GM18519 (cell line): ENCODE data around the gene PPP3R2.
"Not testable (repeated sequence)": the region's sequence is repeated elsewhere in the genome, so short reads cannot be mapped to it uniquely, and the experiment has no call there.

Source experiments
- ATAC-seq: cut with Tn5 transposase; IDR thresholded peaks from one replicate; pipeline ENCODE4 v1.9.1; 2021; ENCODE audit warnings: mild to moderate bottlenecking, moderate library complexity; ENCODE audit not compliant: unreplicated experiment, low FRiP score

Gene PPP3R2

GRCh38 chr9:101590901-101591300 is 3.9 kb downstream of the PPP3R2 start:
- ATAC-seq: no peak

- not testable (repeated sequence) for ATAC-seq
Measured at GRCh38 chr9:101590074-101590473, 4.7 kb downstream of the PPP3R2 start.

GRCh38 chr9:101587332-101588043 is 7.3 kb downstream of the PPP3R2 start:
- ATAC-seq: no peak

GRCh38 chr9:101586651-101587050 is 8.1 kb downstream of the PPP3R2 start:
- ATAC-seq: peak; percentile 85

- no peak for ATAC-seq
Measured at GRCh38 chr9:101585740-101586139, 9.0 kb downstream of the PPP3R2 start.

- ATAC-seq: no peak
Measured at GRCh38 chr9:101582553-101582952, 12.2 kb downstream of the PPP3R2 start.

GRCh38 chr9:101579711-101580545 is 14.8 kb downstream of the PPP3R2 start:
- ATAC-seq: no peak

- ATAC-seq: peak; percentile 60
Measured at GRCh38 chr9:101578378-101578777, 16.4 kb downstream of the PPP3R2 start.

- no peak for ATAC-seq
Measured at GRCh38 chr9:101574731-101575333, 19.9 kb downstream of the PPP3R2 start.

GRCh38 chr9:101572316-101572715 is 22.5 kb downstream of the PPP3R2 start:
- ATAC-seq: no peak

- no peak for ATAC-seq
Measured at GRCh38 chr9:101571114-101571513, 23.7 kb downstream of the PPP3R2 start.

GRCh38 chr9:101569741-101570501 is 24.8 kb downstream of the PPP3R2 start:
- ATAC-seq: no peak

- no peak for ATAC-seq
Measured at GRCh38 chr9:101567725-101568350, 26.9 kb downstream of the PPP3R2 start.

GRCh38 chr9:101566904-101567724 is 27.7 kb downstream of the PPP3R2 start:
- peak; percentile 66 for ATAC-seq

- no peak for ATAC-seq
Measured at GRCh38 chr9:101564252-101564651, 30.5 kb downstream of the PPP3R2 start.

- no peak for ATAC-seq
Measured at GRCh38 chr9:101562966-101563365, 31.8 kb downstream of the PPP3R2 start.

GRCh38 chr9:101561740-101562139 is 33.0 kb downstream of the PPP3R2 start:
- no peak for ATAC-seq

GRCh38 chr9:101549472-101550098 is 45.2 kb downstream of the PPP3R2 start:
- not testable (repeated sequence) for ATAC-seq
